GM12874 (cell line): ENCODE data around the gene SMARCD2.

Experiments
- CTCF ChIP-seq: IDR thresholded peaks from 2 replicates; pipeline ENCODE4 v1.5.1; 2011; ENCODE audit warnings: low read depth, mild to moderate bottlenecking, control low read depth, low read length, moderate library complexity; ENCODE audit not compliant: insufficient read depth

Gene SMARCD2

GRCh38 chr17:63866625-63867024 lies 24.1 kb upstream of the SMARCD2 start:
- 0 out of 2 replicates have a peak, but pooled peaks have one; percentile 5 for TF ChIP-seq CTCF

- TF ChIP-seq CTCF: no peak
Measured at GRCh38 chr17:63859257-63859656, 16.8 kb upstream of the SMARCD2 start.

GRCh38 chr17:63855185-63855584 lies 12.7 kb upstream of the SMARCD2 start:
- TF ChIP-seq CTCF: no peak

GRCh38 chr17:63854709-63855108 lies 12.2 kb upstream of the SMARCD2 start:
- no peak for TF ChIP-seq CTCF

- no peak for TF ChIP-seq CTCF
Measured at GRCh38 chr17:63853260-63853659, 10.8 kb upstream of the SMARCD2 start.

- no peak for TF ChIP-seq CTCF
Measured at GRCh38 chr17:63850401-63850800, 7.9 kb upstream of the SMARCD2 start.

GRCh38 chr17:63848834-63849689 lies 6.6 kb upstream of the SMARCD2 start:
- TF ChIP-seq CTCF: peak; percentile 88
